HCT116 (cell line): ENCODE results near the gene EVC2. TPM values are rescaled to one million over a fixed set of nuclear protein-coding genes. Genes with fewer than 3 reads are reported as not detected.
A peak's percentile ranks its signal among the peaks of the same experiment; 100 is the strongest.

Experiments
- ATAC-seq: fragments of 200-7000 bp; cut with Tn5 transposase; 2 replicates; pipeline ENCODE4 v1.9.1; 2020; ENCODE audit warnings: mild to moderate bottlenecking, moderate library complexity
- BruUV-seq: library from RNA; stranded (reverse); fragments of 400-500 nt; replicated peaks from 2 replicates; lab custom pipeline; 2021; lab: Mats Ljungman, UMichigan
- CTCF ChIA-PET: fragments of 300-600 bp; sonication (Branson Sonifier 250); formaldehyde crosslinking; loops from one replicate; lab custom pipeline; 2021; ENCODE audit warnings: antibody characterized with exemption; lab: Charles Lee
- POLR2A ChIA-PET: fragments of 300-600, 350-600 bp; sonication (Branson Sonifier 250); formaldehyde crosslinking; loops from one replicate; lab custom pipeline; 2021; ENCODE audit warnings: antibody characterized with exemption; lab: Charles Lee
- RAD21 ChIA-PET, 2 experiments: fragments of 300-600 bp; sonication (Branson Sonifier 250); formaldehyde crosslinking; loops; one replicate each; lab custom pipeline; 2023; ENCODE audit warnings: low total read pairs in 2 of 2; ENCODE audit not compliant: uncharacterized antibody in 2 of 2, unreplicated experiment in 2 of 2, low non-redundant PET in 1 of 2; lab: Charles Lee
- DNase-seq: peaks from one replicate; pipeline ENCODE4 v3.0.0-alpha.2; 2010; ENCODE audit warnings: low read depth, low spot score
- H2AFZ ChIP-seq: fragments of 200-600 bp; shearing (Covaris generic), sonication (generic); 2 replicates; pipeline ENCODE4 v1.6.1; 2017; ENCODE audit warnings: low read depth, mixed run types, mixed read lengths, antibody characterized with exemption, low read length; ENCODE audit not compliant: poor library complexity, severe bottlenecking
- H3K27ac ChIP-seq: 2 replicates; pipeline ENCODE4 v1.5.1; 2012; ENCODE audit warnings: low read depth, low read length
- H3K27me3 ChIP-seq: fragments of 200-600 bp; sonication (generic); 2 replicates; pipeline ENCODE4 v1.6.1; 2016; ENCODE audit warnings: mixed run types, low read length, mixed read lengths; ENCODE audit not compliant: insufficient read depth
- H3K36me3 ChIP-seq, 2 experiments: fragments of 200-500 bp in 1 of 2; fragments of 200-600 bp in 1 of 2; sonication (Bioruptor generic) in 1 of 2; sonication (generic) in 1 of 2; 2 replicates each; pipeline versions ENCODE4 v1.5.1 to v1.6.1; 2014 to 2016; ENCODE audit warnings: low read length in 2 of 2, inconsistent platforms in 1 of 2, mixed read lengths in 1 of 2, mixed run types in 1 of 2; ENCODE audit not compliant: insufficient read depth in 2 of 2, control insufficient read depth in 1 of 2
- H3K4me1 ChIP-seq, 2 experiments: fragments of 200-600 bp in 1 of 2; sonication (generic) in 1 of 2; 2 replicates each; pipeline versions ENCODE4 v1.5.1 to v1.6.1; 2012 to 2017; ENCODE audit warnings: low read length in 2 of 2, inconsistent platforms in 1 of 2, mild to moderate bottlenecking in 1 of 2, mixed read lengths in 1 of 2, mixed run types in 1 of 2, moderate library complexity in 1 of 2; ENCODE audit not compliant: insufficient read depth in 2 of 2, control insufficient read depth in 1 of 2
- H3K4me2 ChIP-seq: fragments of 200-600 bp; sonication (generic); 2 replicates; pipeline ENCODE4 v1.6.1; 2017; ENCODE audit warnings: mixed run types, low read length, mixed read lengths
- H3K4me3 ChIP-seq, 2 experiments: fragments of 200-600 bp in 1 of 2; sonication (generic) in 1 of 2; replicated peaks in 1 of 2; 2 replicates each; pipeline ENCODE4 v1.5.1; 2011 to 2016; ENCODE audit warnings: low read length in 2 of 2, control low read depth in 1 of 2, low read depth in 1 of 2, mild to moderate bottlenecking in 1 of 2, mixed read lengths in 1 of 2, mixed run types in 1 of 2
- H3K79me2 ChIP-seq: fragments of 200-600 bp; sonication (generic); 2 replicates; pipeline ENCODE4 v1.6.1; 2017; ENCODE audit warnings: mild to moderate bottlenecking, mixed run types, low read length, moderate library complexity, mixed read lengths; ENCODE audit not compliant: insufficient read depth
- H3K9ac ChIP-seq: fragments of 200-600 bp; sonication (generic); 2 replicates; pipeline ENCODE4 v1.6.1; 2016; ENCODE audit warnings: low read length, mixed read lengths
- H3K9me2 ChIP-seq: fragments of 200-600 bp; sonication (generic), shearing (Covaris generic); 2 replicates; pipeline ENCODE4 v1.6.1; 2017; ENCODE audit warnings: mixed run types, mild to moderate bottlenecking, moderate library complexity; ENCODE audit not compliant: insufficient read depth
- H3K9me3 ChIP-seq, 2 experiments: fragments of 200-500 bp in 1 of 2; fragments of 200-600 bp in 1 of 2; sonication (Bioruptor generic) in 1 of 2; sonication (generic) in 1 of 2; 2 replicates each; pipeline ENCODE4 v1.6.1; 2014 to 2017; ENCODE audit warnings: low read length in 2 of 2, mixed read lengths in 2 of 2, inconsistent platforms in 1 of 2, low read depth in 1 of 2, mild to moderate bottlenecking in 1 of 2, mixed run types in 1 of 2, moderate library complexity in 1 of 2; ENCODE audit not compliant: control insufficient read depth in 1 of 2, insufficient read depth in 1 of 2
- H4K20me1 ChIP-seq: fragments of 200-600 bp; sonication (generic), shearing (Covaris generic); 2 replicates; pipeline ENCODE4 v1.6.1; 2017; ENCODE audit warnings: mixed run types, mild to moderate bottlenecking, moderate library complexity; ENCODE audit not compliant: insufficient read depth
- CEBPB ChIP-seq: IDR thresholded peaks from 2 replicates; pipeline ENCODE4 v1.6.1; 2012; ENCODE audit warnings: low read depth
- CTCF ChIP-seq, 3 experiments: fragments of 200-600 bp in 1 of 3; sonication (generic) in 1 of 3; IDR thresholded peaks in 2 of 3; conservative IDR thresholded peaks in 1 of 3; 2 replicates each; pipeline ENCODE4 v1.5.1; 2012 to 2017; ENCODE audit warnings: low read depth in 2 of 3, low read length in 2 of 3, antibody characterized with exemption in 1 of 3, borderline replicate concordance in 1 of 3, control low read depth in 1 of 3, mild to moderate bottlenecking in 1 of 3, mixed read lengths in 1 of 3, mixed run types in 1 of 3, moderate library complexity in 1 of 3; ENCODE audit not compliant: insufficient read depth in 1 of 3
- EGR1 ChIP-seq: IDR thresholded peaks from 2 replicates; pipeline ENCODE4 v1.6.1; 2012; ENCODE audit warnings: low read depth
- EZH2 ChIP-seq: fragments of 200-600 bp; sonication (generic); IDR thresholded peaks from 2 replicates; pipeline ENCODE4 v1.6.1; 2017; ENCODE audit warnings: antibody characterized with exemption, mixed run types
- POLR2A ChIP-seq: IDR thresholded peaks from 2 replicates; pipeline ENCODE4 v1.7.0; 2011; ENCODE audit warnings: borderline replicate concordance; ENCODE audit not compliant: insufficient read depth, insufficient read length; ENCODE audit errors: extremely low read depth
- REST ChIP-seq: IDR thresholded peaks from 2 replicates; pipeline ENCODE4 v1.6.1; 2012; ENCODE audit warnings: low read depth
- ZBTB33 ChIP-seq: IDR thresholded peaks from 2 replicates; pipeline ENCODE4 v1.6.1; 2011; ENCODE audit warnings: mild to moderate bottlenecking, low read length, moderate library complexity; ENCODE audit not compliant: insufficient replicate concordance; ENCODE audit errors: extremely low read depth
- ZNF274 ChIP-seq: fragments of 200-500 bp; sonication (Bioruptor generic); IDR thresholded peaks from 2 replicates; pipeline ENCODE4 v1.6.1; 2014; ENCODE audit warnings: mild to moderate bottlenecking, low read depth, low read length, inconsistent platforms
- intact Hi-C: fragments of 100-400 bp; cut with micrococcal nuclease; formaldehyde crosslinking; loops from 2 replicates; pipeline ENCODE4 v1.10.0; 2022
- total RNA-seq: library from RNA; stranded (reverse); gene quantifications from one replicate; pipeline ENCODE4 v1.2.1, GENCODE V29; 2021; ENCODE audit not compliant: unreplicated experiment
- TF ChIP-seq, protein P1 (sequence below): IDR thresholded peaks from 2 replicates; pipeline ENCODE4 v1.6.1; 2012

The EVC2 gene
- total RNA-seq, 1 experiment from 2014 or later: not detected

DNA sequence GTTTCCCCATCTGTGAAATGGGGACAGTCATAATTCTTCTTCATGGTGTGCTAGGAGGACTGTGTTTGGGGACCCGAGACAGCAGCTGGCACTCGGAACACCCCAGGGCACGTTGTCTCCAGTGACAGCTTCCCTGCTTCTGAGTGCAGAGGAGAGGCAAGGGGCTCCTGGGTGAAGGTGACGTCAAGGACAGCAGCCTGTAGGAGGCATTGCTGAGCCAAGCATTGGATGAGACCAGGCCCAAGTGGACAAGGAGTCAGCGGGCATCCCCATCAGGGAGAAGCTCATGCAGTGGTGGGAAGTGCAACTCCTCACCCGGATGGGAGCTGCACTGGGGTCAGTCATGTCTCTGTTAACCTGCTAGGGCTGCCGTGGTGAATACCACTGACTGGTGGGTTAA, 48.7 kb upstream of the EVC2 start:
- no TSS peak for BruUV-seq
- H3K36me3 ChIP-seq: no peaks in the 10 kb centered on the region
- no peak for DNase-seq
- H3K27ac ChIP-seq: no peak overlapping the region
- ATAC-seq: no peak
- no peak overlapping the region for H3K4me3 ChIP-seq
- H4K20me1 ChIP-seq: no peaks in the 10 kb centered on the region
- TF ChIP-seq CEBPB (no peak), CTCF (IDR thresholded peaks at IDR 0.05 in 2 of 3, conservative IDR thresholded peaks at IDR 0.05 in 1 of 3; ENCODE audit: borderline replicate concordance in 1 of 3, insufficient read depth in 1 of 3, low read depth in 2 of 3, low read length in 2 of 3) (no peak), EZH2 (no peak), ZBTB33 (no peak), REST (no peak), EGR1 (no peak), POLR2A (no peak), ZNF274 (no peak)
- TF ChIP-seq, protein P1, sequence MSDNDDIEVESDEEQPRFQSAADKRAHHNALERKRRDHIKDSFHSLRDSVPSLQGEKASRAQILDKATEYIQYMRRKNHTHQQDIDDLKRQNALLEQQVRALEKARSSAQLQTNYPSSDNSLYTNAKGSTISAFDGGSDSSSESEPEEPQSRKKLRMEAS: no peak
- TF ChIP-seq, all 23 proteins: peak for 0
- Histone ChIP-seq H2AFZ (no peak overlapping the region), H3K9me2 (no peaks in the 10 kb centered on the region), H3K27me3 (no peaks in the 10 kb centered on the region), H3K9ac (no peak overlapping the region), H3K9me3 (no peaks in the 10 kb centered on the region), H3K4me2 (peak overlapping the region; percentile 58), H3K4me1 (peaks cover 16 to 66% of the 10 kb centered on the region in 2 experiments), H3K79me2 (no peaks in the 10 kb centered on the region)
- POLR2A ChIA-PET: no interaction called here
- intact Hi-C loops: no loop called here
- CTCF ChIA-PET: no interaction called here
- RAD21 ChIA-PET: no interaction called here
